MG63 (cell line): ENCODE data around the gene SAP30. TPM values are rescaled to one million over a fixed set of nuclear protein-coding genes. Genes with fewer than 3 reads are reported as not detected.
A peak's percentile ranks its signal among the peaks of the same experiment; 100 is the strongest.

Source experiments
- DNase-seq: peaks from one replicate; pipeline ENCODE4 v3.0.0-alpha.2; 2020
- H3K27me3 ChIP-seq: fragments of 250-450 bp; sonication (Bioruptor Pico); 2 replicates; pipeline ENCODE4 v1.5.1; 2020; ENCODE audit warnings: mild to moderate bottlenecking, moderate library complexity
- H3K36me3 ChIP-seq: fragments of 250-450 bp; sonication (Bioruptor Pico); 2 replicates; pipeline ENCODE4 v1.5.1; 2020; ENCODE audit warnings: mild to moderate bottlenecking, moderate library complexity
- H3K4me3 ChIP-seq: fragments of 250-450 bp; sonication (Bioruptor Pico); 2 replicates; pipeline ENCODE4 v1.5.1; 2020; ENCODE audit warnings: mild to moderate bottlenecking, moderate library complexity
- H3K9me3 ChIP-seq: fragments of 250-450 bp; sonication (Bioruptor Pico); 2 replicates; pipeline ENCODE4 v1.5.1; 2020; ENCODE audit warnings: mild to moderate bottlenecking, moderate library complexity
- total RNA-seq: library from RNA; depleted of rRNA; stranded (reverse); fragments of >200 nt; shearing (Covaris generic); gene quantifications from 2 replicates; pipeline ENCODE4 v1.2.3, GENCODE V29; 2014; ENCODE audit warnings: low replicate concordance

Gene SAP30
- total RNA-seq, 1 experiment from 2014 or later, result 47.2 TPM

DNA sequence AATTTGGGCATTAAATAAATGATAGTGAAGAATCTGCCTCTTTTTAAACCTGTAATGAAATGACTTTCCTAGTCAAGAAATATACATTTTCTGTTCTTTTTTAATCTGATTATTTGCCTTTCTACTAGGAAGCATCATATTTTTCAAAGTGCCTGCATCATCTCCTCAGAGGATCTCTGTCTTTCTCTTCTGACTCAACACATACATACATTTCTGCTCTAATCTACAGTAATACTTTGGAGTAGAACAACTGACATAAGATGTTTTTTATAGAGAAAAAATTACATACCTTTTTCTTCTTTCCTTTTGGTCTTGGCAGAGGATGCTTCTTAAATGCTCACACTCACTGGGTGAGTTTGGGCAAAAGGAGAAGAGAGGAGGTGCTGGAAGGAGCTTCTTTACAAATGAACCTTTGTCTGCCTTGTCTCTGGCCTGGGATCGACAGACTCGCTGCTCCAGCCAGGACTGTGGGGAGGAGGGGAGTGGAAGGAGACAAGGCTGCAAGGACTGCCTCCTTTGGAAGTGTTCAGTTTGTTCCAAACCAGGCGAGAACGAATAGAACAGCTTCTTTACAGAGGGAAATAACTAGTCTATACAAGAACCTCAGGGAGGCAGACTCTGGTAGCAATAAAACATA lies 28.1 kb downstream of the SAP30 start, which contains the start of gene SCRG1:
TSS of gene SCRG1 (minus strand) at position 338 of the 637 bp plus-strand sequence. CDS start 7,702 bp downstream, outside the sequence.
- Histone ChIP-seq H3K4me3 (no peak within 1 kb of the TSS), H3K9me3 (no peaks in the 10 kb centered on the region; the same call in 1 of the 2 replicates)
- no peak for DNase-seq

DNA sequence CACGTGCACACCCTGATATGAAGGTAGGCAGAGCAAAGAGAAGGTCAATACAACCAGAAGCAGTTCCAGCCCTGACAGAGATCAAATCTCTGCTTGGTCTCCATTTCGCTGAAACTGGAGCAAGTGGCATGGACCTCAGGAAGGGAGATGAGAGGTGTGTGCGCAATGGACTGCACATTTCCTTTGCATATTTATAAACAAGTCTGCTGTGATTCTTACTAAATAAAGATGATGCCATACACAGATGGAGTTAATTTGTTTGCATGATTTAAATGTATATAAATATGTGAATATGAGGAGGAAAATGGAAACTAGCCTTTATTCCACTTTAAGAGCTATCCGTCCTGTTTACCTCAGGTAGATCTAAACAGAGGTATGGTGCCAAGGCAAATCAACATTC lies 30.3 kb downstream of the SAP30 start:
- Histone ChIP-seq H3K36me3 (no peaks in the 10 kb centered on the region), H3K27me3 (no peaks in the 10 kb centered on the region), H3K9me3 (no peaks in the 10 kb centered on the region), H3K4me3 (no peak overlapping the region)
- no peak for DNase-seq

More for the DNA sequence above, 28.1 kb downstream of the SAP30 start, which contains the start of gene SCRG1:
- Histone ChIP-seq H3K36me3 (no peaks in the 10 kb centered on the region), H3K27me3 (no peaks in the 10 kb centered on the region)

DNA sequence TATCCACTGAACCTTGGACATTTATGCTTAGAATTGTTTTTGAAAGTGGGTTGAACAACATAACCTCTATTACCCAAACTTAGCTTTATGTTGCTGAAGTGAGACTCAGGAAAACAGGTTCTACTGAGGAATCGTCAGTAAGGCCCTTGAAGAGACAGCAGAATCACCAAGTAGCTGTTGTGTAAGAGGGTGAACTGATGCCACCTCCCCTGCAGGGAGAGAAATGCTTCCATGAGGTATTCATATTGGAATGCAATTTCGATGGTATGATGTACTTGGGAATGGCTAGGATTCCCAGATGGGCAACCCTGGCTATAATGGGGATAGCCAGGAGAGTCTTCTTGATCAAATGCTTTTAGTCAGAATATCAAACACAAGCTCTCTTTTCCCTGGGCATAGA lies 32.3 kb downstream of the SAP30 start:
- DNase-seq, result peak; percentile 23
- Histone ChIP-seq H3K36me3 (no peaks in the 10 kb centered on the region), H3K4me3 (no peak overlapping the region), H3K9me3 (no peaks in the 10 kb centered on the region), H3K27me3 (no peaks in the 10 kb centered on the region)

DNA sequence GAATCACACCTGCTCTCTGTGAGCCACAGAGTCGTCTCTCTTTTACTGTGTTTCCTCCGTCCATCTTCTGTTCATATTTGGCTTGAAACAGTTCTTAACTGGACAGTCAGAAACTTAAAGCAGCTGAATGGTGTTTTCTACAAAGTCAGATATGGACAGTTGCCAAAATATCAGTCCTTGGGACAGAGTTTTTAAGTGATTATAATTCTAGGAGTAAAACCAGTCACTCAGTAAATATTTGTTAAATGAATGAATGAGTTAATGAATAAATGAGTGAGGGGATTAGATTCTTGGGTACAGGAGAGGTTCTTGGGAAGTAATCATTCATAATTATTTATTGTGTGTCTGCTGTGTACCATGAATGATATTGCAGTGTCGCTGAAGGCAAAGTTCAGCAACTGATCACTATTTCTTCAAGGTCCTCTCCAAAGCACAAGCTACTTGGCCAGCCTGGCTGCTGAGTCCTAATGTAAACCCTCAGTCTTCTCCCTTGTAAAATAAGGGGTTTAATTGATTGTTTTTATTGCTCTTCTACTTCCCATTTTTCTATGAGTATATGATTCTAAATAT lies 33.6 kb downstream of the SAP30 start:
- Histone ChIP-seq H3K27me3 (no peaks in the 10 kb centered on the region), H3K36me3 (no peaks in the 10 kb centered on the region), H3K4me3 (no peak overlapping the region), H3K9me3 (no peaks in the 10 kb centered on the region)
- no peak for DNase-seq

DNA sequence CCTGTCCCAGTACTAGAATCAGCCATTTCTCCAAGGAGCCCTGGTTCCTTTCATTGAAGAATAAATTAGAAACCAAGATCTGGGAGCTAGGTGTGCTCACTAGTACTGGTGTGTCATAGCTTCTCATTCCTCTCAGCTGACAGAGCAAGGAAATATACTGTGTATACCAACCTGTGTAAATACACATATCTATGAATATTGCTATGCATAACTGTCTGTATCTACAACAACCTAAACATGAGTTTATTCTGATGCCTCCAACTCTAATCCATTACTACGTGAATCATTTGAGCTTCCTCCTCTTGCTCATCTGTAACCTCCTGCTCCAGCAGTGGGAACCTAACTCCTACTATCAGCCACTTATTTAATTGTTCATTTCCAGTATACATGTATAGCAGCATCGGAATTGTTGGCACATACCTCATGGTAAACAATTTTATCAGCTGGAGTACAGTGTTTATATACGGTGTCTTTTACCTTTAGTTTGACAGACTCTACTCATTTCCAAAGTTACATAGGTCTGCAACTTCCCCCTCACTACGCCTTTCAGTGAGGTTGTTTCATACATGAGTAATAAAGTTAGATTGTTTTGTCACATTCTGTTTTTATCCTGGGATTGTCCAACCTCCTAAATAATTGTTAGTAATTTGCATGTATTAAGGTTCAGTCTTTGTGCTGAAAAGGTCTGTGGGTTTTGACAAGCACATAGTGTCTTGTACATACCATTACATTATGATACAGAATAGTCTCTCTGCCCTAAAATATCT lies 35.3 kb downstream of the SAP30 start:
- no peak overlapping the region for H3K4me3 ChIP-seq
- DNase-seq, result no peak
- H3K27me3 ChIP-seq, result no peaks in the 10 kb centered on the region
- H3K9me3 ChIP-seq, result no peaks in the 10 kb centered on the region
- H3K36me3 ChIP-seq, result no peaks in the 10 kb centered on the region

DNA sequence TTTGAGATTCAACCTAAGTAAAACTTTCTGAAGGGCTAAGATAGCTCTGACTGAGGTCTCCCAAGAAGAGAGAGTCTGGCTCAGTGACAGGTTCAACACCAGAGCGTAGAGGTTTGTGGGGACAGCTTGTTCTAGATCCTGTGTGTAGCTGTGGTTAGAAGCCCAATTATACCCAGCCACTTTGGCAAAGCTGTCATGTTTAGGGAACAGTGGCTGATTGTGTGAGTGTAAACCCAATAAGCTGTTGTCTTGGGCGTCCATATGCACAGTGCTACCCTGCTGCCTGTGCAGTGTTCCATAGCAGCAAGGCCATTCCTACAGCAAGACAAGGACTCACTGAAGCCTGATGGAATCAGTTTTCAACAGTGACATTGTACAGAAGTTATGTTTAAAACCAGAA lies 39.3 kb downstream of the SAP30 start:
- Histone ChIP-seq H3K9me3 (no peaks in the 10 kb centered on the region), H3K27me3 (no peaks in the 10 kb centered on the region), H3K36me3 (no peaks in the 10 kb centered on the region), H3K4me3 (no peak overlapping the region)
- DNase-seq, result no peak

DNA sequence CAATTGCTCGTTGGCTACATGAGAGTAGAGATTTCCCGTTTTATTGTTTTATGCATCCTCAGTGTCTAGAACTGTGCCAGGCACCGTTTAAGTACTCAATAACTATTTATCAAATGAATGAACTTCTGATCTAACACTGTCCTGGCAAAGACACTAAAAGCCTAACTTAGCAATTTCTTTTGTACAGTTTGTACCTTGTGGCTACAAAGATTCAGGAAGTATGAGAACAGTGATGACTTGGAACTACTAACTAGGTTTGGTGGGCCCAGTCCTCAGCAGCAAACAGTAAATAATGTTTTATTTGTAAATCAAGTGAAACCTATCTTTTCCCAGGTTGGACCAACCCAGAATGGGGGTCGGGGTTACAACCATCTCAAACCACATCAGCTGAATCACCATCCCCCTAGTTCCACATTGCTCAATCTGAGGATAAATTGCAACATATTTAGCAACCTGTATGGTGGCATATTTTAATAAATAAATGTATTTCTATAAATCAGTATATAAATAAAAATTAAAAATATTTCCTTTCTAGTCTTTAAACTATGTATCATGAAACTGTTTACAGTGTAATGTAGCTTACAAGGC lies 40.4 kb downstream of the SAP30 start:
- DNase-seq, result no peak
- H3K36me3 ChIP-seq, result no peaks in the 10 kb centered on the region
- H3K27me3 ChIP-seq, result no peaks in the 10 kb centered on the region
- no peak overlapping the region for H3K4me3 ChIP-seq
- H3K9me3 ChIP-seq, result no peaks in the 10 kb centered on the region

DNA sequence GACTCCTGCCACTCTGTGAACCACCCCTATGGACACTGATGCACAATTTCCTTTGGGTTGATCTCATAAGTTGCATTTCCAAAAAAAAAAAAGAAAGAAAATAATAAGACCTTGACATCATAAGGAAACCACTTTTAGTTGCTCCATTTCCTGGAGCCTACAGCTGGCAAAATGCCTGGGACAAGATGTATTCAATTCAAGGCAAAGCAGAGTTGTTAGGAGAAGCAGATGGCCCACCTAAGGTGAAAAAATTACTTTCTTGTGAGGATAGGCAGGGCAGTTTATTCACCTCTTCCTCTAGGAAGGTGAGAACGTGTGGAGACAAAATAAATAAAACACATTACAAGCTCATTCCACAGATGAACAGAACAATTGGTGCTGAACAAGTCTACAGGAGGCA lies 42.3 kb downstream of the SAP30 start:
- Histone ChIP-seq H3K36me3 (no peaks in the 10 kb centered on the region), H3K9me3 (no peaks in the 10 kb centered on the region), H3K4me3 (no peak overlapping the region), H3K27me3 (no peaks in the 10 kb centered on the region)
- no peak for DNase-seq

DNA sequence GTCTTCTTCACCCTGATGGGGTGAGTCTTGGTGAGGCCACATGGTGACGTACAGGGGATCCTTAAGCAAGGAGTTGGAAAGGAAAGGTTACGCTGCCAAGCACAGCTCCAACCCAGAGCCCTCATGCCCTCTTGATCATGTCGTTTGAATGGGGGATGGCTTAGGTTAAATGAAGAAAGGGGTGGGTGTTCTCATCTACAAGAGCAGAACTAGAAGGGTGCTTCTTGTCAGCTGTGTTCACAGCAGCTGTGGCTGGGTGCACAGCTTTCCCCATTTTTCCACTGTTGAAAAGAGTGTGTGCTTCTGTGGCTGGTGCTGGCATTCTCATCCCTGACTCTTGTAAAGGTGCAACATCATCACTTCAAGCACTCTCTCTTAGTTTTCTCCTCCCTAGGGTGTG lies 43.7 kb downstream of the SAP30 start:
- H3K36me3 ChIP-seq, result no peaks in the 10 kb centered on the region
- no peak overlapping the region for H3K4me3 ChIP-seq
- no peak for DNase-seq
- no peaks in the 10 kb centered on the region for H3K9me3 ChIP-seq
- no peaks in the 10 kb centered on the region for H3K27me3 ChIP-seq

DNA sequence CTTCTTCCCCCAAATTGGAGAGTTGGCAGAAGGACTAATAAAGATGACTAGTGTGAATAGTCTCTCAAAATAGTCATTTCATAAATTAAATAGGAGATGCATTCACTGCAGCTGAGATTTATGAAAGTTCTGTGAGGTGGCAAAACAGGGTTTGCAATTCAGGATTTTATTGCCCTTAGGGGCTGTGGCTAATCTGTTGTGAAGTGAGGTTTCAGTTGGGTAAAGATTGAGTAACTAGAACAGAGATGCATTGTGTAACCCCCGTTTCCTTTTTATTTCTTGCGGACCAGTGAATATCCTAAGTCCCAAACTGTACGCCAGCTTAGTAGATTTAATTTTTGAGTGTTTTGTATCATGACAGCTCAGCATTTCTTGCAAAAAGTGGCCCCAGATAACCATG lies 44.3 kb downstream of the SAP30 start:
- H3K4me3 ChIP-seq, result no peak overlapping the region
- H3K36me3 ChIP-seq, result no peaks in the 10 kb centered on the region
- H3K27me3 ChIP-seq, result no peaks in the 10 kb centered on the region
- DNase-seq, result no peak
- H3K9me3 ChIP-seq, result no peaks in the 10 kb centered on the region

DNA sequence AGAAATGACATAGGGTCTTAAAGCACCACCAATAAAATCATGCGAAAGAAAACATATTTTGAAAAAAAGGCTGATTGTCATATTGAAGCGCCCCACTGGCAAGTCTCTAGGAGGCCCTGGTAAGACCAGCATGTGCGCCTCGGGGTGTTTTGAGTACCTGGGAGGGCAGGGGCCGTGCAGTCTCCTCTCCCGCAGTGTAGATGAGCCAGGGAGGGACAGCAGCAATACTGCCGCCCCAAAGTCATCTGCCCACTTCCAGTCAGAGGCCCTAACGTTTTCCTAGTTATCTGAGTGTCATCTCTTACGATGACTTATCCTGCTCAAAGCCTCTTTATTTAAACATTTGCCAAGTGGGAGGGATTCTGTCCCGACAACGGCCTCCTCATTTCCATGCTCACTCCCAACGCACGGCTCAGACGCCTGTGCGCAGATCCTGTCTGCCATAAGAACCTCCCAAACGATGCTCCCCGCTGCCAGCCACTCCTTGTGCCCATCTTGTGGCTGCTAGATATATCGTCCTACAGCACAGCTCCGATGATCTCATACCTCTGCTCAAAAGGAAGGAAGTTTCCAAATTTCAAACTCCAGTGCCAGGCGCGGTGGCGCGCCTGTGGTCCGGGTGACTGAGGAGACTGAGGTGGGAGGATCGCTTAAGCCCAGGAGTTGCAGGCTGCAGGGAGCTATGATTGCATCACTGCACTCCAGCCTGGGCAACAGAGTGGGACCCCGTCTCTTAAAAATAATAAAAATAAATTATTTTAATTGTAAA lies 45.3 kb downstream of the SAP30 start:
- Histone ChIP-seq H3K36me3 (no peaks in the 10 kb centered on the region), H3K27me3 (no peaks in the 10 kb centered on the region), H3K9me3 (no peaks in the 10 kb centered on the region), H3K4me3 (no peak overlapping the region)
- DNase-seq, result peak; percentile 58

DNA sequence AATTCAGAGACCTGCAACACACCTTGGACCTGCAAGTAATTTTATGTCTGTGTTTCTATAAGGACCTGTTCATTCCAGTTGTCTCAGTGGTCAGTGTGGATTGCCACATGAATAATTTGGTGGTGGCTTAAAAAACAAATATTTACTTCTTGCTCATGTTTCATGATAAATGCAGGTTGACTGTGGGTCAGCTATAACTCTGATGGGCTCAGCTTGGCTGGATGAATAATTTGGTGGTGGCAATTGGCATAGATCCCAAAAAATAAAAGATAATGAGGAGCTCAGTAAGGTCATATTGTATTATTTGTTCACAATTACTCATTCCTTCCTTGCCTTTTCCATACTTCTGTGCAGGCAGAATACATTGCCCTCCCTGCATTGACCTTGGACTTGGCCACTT lies 47.1 kb downstream of the SAP30 start:
- Histone ChIP-seq H3K36me3 (no peaks in the 10 kb centered on the region), H3K27me3 (no peaks in the 10 kb centered on the region), H3K4me3 (no peak overlapping the region), H3K9me3 (no peaks in the 10 kb centered on the region; the same call in 1 of the 2 replicates)
- no peak for DNase-seq

DNA sequence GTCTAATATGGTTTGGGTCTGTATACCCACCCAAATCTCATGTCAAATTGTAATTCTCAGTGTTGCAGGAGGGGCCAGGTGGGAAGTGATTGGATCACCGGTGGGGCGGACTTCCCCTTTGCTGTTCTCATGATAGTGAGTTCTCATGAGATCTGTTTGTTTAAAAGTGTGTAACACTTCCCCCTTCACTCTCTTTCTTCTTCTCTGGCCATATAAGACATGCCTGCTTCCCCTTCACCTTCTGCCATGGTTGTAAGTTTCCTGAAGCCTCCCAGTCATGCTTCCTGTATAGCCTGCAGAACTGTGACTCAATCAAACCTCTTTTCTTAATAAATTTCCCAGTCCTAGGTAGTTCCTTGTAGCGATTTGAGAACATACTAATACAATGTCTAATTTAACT lies 47.9 kb downstream of the SAP30 start:
- no peak for DNase-seq
- H3K27me3 ChIP-seq, result no peaks in the 10 kb centered on the region
- no peaks in the 10 kb centered on the region for H3K36me3 ChIP-seq
- H3K9me3 ChIP-seq, result peaks cover 4% of the 10 kb centered on the region; the same call in 1 of the 2 replicates
- no peak overlapping the region for H3K4me3 ChIP-seq

DNA sequence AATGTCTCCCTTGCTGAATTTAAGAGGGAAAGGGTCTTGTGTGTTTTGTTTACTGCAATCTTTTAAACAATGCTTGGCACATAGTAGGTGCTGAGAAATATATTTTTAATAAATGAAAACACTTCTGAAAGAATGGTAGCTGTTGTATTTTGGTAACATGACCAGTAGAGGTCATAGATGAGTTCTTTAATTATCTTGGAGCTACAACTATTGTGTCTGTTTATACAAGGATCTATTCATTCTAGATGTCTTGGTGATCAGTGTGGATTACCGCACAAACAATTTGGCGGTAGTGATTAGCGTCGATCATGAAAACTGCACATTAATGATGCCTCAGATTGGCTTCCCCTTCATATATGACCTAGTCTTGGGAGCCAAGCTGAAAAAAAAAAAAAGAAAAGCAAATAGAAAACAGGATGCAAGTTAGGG lies 49.6 kb downstream of the SAP30 start:
- no peaks in the 10 kb centered on the region for H3K36me3 ChIP-seq
- DNase-seq, result no peak
- H3K27me3 ChIP-seq, result no peaks in the 10 kb centered on the region
- H3K4me3 ChIP-seq, result no peak overlapping the region
- H3K9me3 ChIP-seq, result peaks cover 4% of the 10 kb centered on the region; the same call in 1 of the 2 replicates

DNA sequence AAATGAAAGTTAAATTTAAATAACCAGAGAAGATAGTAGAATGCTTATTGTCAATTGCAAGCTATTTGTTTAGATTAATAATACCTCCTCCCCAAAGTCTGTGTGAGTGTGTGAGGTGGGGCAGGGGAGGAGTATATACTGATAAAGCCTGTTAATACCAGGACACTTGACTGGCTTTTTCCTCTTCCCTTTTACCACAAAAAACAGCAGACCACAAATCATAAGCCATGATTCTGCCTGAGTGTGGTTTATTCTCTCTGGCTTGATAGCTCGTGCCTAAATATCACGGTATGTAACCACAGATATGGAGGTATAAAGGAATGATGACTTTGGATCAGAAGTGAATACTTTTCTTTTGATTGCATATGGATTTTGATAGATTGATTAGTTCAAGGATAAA lies 50.0 kb downstream of the SAP30 start:
- Histone ChIP-seq H3K9me3 (peaks cover 4% of the 10 kb centered on the region; the same call in 1 of the 2 replicates), H3K27me3 (no peaks in the 10 kb centered on the region), H3K4me3 (no peak overlapping the region), H3K36me3 (no peaks in the 10 kb centered on the region)
- DNase-seq, result no peak
